Prostate gland (tissue), 2 donors: ENCODE data around the gene IGF2BP2.

Experiments used
- POLR2A ChIP-seq: fragments of 450-650 bp; IDR thresholded peaks from one replicate; pipeline ENCODE4 v1.6.1; 2016; ENCODE audit warnings: antibody characterized with exemption, mild to moderate bottlenecking
- TF ChIP-seq, protein P1 (sequence below), 4 experiments: fragments of 200-600 bp in 2 of 4; fragments of 450-650 bp in 2 of 4; sonication (generic) in 2 of 4; IDR thresholded peaks; 1 replicate in 3 of 4; 2 replicates in 1 of 4; pipeline ENCODE4 v1.5.1; 2016 to 2019; ENCODE audit warnings: antibody characterized with exemption in 4 of 4, mild to moderate bottlenecking in 2 of 4, moderate library complexity in 2 of 4

GRCh38 chr3:185658943-185659342 is 165.9 kb downstream of the IGF2BP2 start:
- no peak for TF ChIP-seq POLR2A
- TF ChIP-seq, protein P1, sequence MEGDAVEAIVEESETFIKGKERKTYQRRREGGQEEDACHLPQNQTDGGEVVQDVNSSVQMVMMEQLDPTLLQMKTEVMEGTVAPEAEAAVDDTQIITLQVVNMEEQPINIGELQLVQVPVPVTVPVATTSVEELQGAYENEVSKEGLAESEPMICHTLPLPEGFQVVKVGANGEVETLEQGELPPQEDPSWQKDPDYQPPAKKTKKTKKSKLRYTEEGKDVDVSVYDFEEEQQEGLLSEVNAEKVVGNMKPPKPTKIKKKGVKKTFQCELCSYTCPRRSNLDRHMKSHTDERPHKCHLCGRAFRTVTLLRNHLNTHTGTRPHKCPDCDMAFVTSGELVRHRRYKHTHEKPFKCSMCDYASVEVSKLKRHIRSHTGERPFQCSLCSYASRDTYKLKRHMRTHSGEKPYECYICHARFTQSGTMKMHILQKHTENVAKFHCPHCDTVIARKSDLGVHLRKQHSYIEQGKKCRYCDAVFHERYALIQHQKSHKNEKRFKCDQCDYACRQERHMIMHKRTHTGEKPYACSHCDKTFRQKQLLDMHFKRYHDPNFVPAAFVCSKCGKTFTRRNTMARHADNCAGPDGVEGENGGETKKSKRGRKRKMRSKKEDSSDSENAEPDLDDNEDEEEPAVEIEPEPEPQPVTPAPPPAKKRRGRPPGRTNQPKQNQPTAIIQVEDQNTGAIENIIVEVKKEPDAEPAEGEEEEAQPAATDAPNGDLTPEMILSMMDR (IDR thresholded peaks at IDR 0.05), result no peak
